GM18498 (cell line): ENCODE data around the gene NPTX2.
A peak's percentile ranks its signal among the peaks of the same experiment; 100 is the strongest.

Experiments used
- ATAC-seq: cut with Tn5 transposase; IDR thresholded peaks from one replicate; pipeline ENCODE4 v1.9.1; 2021; ENCODE audit warnings: mild to moderate bottlenecking, moderate library complexity; ENCODE audit not compliant: unreplicated experiment

Gene NPTX2

GRCh38 chr7:98617960-98618418 is 904 bp downstream of the NPTX2 start:
- ATAC-seq, result no peak

DNA sequence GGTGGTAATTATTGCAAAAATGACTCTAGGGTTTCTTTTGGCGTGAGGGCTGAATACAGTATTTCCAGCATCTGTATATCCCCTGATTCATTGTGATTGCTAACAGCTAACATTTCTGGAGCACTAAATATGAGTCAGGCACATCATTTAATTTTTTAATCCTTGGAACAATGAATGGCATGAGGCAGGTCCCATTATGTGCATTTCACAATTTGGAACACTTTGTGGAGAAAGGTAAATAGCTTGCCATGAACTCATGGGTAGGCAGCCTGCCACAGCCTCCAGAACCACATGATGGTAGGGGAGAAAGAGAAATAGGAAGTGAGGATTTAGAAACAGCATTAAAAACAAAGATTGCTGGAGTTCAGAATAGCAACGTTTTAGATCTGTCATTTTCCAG is 1.7 kb downstream of the NPTX2 start:
- no peak for ATAC-seq

- no peak for ATAC-seq
These were observed 2.6 kb downstream of the NPTX2 start for GRCh38 chr7:98619450-98620321.

DNA sequence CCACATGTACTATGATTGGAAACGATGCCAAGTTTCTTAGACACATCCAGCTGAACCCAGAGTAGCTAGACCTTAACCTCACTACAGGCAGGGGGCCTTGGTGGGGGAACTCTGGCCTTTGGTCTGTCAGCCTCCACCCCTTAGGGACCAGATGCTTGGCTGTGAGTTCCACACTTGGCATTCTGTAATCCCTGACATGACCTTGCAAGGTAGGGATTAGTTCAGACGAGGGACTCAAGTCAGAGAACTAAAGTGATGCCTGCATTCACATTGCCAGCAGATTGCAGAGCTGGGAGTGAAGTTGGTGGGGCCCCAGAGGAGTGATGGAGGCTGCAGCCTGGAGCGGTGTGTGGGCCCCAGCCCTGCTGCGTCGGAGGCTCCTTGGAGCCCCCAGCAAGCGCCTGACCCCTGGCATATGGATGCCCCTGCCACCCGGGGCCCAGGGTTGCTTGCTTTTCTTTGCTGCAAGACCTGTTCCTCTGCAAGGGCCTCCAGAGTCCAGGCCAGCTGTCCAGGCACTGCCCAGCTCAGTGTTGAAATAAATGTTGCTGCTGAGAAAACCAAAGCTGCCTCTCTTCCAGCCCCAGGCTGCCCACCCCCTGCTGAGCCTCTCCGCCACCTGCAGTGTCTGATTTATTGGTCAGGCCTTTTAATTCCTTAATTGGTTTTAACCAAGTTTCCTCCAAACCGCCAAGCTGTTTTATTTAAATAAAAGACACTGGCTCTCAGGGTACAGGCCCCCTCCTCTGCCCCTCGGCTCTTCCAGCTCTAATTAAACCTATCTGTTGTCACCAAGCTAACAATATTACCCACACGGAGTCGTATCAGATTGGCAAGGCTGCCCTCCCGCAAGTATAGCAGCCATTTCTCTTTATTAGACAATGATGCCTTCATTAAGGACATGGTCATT is 4.7 kb downstream of the NPTX2 start:
- no peak for ATAC-seq

DNA sequence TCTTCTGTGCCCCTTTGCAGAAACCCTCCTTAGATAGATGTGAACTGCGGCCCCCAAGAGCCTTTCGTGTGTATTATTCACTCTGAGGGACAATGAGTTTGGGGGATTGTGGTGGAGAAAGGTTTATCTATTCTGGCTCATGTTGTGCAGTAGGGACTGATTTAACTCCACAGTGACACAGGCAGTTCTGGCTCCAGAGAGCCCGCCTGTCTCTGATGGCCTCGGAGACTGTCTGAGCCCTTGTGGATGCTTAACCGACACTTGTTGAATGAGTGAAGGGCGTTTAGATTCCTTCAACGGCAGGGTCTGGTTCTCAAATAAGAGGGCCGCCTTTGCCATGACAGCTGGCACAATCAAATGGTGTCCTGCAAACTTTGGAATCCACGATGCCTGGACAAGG is 5.8 kb downstream of the NPTX2 start:
- no peak for ATAC-seq

DNA sequence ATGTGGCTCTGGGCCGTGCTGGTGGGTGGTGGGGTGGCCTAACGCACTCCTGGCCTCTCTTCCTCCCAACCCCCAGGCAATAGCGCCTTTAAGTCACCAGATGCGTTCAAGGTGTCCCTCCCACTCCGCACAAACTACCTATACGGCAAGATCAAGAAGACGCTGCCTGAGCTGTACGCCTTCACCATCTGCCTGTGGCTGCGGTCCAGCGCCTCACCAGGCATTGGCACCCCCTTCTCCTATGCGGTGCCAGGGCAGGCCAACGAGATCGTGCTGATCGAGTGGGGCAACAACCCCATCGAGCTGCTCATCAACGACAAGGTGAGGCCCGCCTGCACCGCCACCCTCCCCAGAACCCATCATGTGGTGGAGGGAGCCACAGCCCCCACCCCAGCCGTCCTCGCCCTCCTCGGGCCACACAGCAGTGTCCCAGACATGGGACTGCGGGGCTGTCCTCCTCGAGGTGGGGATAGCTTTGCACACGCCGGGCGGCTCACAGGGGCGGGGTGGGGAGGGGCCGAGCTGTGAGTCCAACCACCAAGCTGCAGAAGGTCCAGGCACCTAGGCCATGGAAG is 7.8 kb downstream of the NPTX2 start:
- ATAC-seq, result no peak

DNA sequence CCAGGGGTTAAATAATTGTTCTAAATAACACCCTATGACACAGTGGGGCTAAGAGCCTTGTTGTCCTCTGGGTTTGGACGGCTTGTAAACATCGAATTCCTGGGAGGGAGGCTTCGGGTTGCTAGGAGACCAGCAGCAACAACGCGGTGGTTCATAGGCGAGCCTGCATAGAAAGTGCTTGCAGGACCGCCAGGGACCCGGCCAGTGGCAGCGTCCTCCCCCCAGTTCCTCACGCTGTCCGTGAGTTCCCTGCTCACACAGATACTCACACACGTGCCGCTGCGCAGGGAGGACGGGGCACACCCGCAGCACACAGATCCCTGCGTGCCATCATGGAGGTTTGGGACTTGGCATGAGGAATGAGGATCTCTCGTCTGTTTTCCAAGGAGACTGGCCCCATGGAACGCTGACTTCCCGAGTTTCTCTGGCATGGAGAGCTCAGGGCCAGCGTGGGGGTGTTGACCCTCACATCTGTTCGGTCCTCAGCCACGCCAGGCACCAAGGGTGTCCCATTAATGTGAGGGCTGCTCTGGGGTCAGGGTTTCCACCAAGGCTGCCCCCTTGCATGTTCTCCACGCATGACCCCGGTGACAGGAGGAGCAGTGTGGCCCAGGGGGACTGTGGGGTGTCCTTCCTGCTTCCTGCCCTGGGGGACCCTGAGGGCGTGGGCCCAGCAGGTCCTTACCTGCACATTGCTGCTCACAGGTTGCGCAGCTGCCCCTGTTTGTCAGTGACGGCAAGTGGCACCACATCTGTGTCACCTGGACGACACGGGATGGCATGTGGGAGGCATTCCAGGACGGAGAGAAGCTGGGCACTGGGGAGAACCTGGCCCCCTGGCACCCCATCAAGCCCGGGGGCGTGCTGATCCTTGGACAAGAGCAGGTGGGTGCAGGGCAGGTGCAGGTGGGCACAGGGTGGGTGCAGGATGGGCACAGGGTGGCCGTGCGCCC is 9.7 kb downstream of the NPTX2 start:
- ATAC-seq, result no peak

DNA sequence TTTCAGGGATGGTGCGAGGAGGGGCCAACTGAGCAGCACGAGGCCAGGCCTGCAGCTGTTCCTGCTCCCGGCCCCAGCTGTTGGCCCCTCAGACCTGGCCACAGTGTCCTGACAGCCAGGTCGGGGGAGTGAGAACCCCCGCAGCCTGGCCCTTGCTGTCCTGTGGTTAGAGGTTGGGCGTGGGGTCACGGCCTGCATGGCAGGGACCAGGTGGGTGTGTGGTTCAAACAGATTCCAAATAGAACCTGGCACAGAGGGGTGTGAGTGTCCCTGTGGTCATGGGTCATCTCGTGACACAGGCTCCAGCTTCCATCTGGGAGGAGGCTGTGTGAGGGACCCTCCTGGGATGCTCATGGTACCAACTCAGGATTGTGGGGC is 10.3 kb downstream of the NPTX2 start:
- ATAC-seq, result no peak

GRCh38 chr7:98628418-98628817 is 11.3 kb downstream of the NPTX2 start:
- ATAC-seq, result no peak

DNA sequence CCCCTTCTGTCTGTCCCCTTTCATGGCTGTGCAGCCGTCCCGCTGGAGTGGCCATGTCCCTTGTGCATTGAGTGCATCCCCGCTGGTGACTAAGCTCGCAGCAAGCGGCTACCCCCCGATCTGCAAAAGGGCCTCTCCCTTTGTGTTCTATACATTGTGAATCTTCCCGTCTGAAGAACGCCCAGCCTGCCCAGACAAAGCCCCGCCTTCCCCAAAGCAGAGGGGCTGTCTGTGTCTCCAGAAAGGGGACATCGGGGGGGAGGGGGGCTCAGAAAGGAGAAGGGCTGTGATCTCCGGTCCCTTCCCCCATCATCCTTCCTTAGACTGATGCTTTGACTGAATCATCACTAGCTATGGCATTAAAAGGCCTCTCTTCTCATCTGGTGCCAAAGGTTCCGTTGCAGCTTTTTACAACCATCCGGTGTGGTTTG is 11.9 kb downstream of the NPTX2 start:
- ATAC-seq, result no peak

DNA sequence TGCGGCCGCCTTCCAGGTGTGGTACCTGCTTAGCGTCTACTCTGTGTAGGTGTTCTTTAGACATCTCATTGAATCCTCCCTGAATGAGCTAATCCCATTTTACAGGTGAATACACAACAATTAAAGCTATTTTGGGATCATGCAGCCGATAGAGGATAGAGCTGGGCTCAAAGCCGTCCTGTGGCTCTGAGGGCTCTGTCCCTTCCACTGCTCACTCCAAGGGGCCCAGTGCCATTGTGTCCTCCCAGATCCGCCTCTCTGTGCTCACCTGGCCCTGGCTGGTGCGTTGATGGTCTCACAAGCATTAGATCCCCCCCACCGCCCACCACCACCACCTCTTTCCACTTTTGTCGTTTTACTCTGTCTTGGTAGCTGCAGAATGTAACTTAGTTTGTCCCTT is 13.1 kb downstream of the NPTX2 start:
- ATAC-seq, result no peak

DNA sequence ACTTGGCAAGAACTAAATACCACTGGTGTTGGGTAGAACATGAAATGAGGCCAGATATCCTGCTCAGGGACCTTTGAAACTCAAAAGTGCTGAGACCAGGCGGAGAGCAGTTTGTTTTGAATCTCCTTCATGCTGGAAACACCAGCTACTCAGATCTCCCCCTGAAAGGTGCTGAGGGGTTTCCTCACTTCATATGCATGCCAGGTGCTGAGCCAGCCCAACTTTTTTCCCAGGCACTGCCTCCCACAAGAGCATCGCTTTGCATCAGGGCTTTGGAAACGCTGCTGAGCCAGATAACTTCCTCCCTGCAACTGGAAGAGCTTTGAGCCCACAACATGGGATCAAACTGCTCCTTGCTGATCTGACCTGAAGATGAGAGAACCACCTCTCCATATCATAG is 13.7 kb downstream of the NPTX2 start:
- ATAC-seq, result no peak

DNA sequence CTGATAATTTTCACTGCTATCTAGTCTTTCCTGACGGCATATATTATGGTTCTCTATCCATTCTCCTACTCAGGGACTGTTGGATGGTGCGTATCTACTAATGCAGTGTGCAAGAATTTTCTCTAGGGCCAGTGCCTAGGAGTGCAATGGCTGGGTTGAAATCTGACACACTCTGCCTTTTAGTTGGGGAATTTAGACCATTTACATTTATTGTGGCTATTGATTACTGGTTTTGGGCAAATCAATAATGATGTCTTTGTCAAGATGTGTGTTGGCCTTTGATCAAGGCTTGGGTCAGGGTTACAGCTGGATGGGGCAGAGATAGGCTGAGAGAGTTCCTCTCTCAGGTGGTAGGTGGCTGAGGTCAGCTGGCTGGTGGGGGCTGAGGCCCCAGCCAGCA is 21.8 kb downstream of the NPTX2 start:
- no peak for ATAC-seq

- ATAC-seq, result no peak
These were observed 23.3 kb downstream of the NPTX2 start for GRCh38 chr7:98640375-98640774.

DNA sequence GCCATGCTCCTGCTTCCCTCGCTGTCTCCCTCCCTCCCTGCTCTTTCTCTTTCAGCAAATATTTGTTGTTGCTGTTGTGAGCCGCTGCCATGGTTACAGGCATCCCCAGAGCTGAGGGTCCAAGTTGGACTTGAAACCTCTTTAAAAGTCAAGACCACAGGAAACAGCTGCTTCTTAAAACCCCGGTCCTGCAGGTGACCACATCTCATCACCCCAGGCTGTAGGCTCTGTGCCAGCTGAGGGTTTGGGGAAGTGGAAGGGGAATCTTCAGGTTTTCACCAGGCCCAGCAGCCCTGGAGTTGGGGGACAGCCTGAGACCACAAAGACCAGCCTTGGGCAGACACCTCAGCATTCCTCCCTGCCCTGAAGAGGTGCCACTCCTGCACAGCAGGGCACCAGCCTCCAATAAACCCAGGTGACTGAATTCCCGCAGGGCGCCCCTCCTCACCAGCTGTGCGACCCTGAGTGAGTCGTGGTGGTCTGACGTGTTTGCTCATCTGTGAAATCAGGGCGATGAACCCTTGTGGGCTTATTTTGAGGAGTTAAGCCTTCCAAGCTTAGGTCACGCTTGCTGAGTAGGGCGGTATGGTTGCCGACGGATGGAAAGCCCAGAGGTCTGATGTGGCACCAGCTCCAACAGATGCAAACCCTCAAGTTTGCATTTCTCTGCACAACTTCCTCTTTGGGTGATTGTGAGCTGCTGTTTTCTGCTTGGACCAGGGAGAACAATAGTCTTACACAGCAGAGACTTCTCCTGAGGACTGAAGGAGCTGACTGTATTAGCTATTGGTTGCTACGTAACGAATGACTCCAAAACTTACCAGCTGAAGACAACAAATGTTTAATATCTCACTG is 24.8 kb downstream of the NPTX2 start:
- ATAC-seq, result peak; percentile 79

DNA sequence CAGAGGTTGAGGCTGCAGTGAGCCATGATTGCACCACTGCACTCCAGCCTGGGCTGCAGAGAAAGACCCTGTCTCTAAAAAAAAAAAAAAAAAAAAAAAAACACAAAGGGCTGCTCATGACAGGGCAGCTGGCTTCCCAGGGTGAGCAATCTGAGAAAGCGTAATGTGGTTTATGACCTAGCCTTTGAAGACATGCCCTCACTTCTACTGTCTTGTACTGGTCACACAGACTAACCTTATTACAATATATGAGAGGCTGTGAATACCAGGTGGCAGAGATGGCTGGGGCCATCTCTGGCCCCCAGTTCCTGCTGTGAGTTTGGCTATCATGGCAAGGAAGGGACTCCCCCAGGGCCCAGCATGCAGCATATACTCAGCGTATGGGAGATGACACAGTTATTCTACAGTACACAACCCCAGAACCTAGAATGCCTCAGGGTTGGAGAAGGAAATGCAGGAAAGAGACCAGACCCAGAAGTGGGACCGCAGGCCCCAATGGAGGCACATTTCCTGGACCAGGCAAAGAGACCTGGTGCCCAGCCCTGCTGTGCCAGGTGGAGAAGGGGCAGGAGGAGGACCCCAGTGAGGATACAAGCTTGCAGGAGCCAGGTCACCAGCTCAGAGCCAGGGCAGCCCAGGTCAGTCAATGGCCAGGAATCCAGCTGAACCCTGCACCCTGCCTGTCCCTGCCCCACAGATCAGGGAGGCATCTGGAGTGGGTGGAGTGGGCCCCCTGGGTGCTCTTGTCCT is 26.3 kb downstream of the NPTX2 start:
- no peak for ATAC-seq

GRCh38 chr7:98646465-98646864 is 29.4 kb downstream of the NPTX2 start:
- ATAC-seq, result no peak

GRCh38 chr7:98647326-98647725 is 30.2 kb downstream of the NPTX2 start:
- no peak for ATAC-seq

DNA sequence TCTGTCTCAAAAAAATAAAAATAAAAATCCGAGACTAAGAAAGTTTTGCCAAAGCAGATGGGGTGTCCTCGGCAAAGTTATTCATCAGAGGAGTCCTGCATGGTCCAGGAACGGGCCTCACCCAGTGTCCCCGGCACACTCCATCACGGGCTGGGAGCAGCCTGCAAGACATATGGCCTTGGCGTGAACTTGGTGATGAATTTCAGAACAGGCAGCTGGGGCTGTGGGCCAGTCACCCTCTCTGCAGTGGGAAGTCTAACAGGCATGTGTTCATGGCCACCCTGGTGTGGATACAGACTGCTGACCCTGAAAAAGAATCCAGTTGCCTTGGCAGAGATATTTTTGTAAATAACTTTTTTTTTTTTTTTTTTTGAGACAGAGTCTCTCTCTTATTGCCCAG is 34.7 kb downstream of the NPTX2 start:
- no peak for ATAC-seq
